Activated CD8-positive, alpha-beta T cell treated with anti-CD3 and anti-CD28 coated beads, Interleukin-2, amount 10 ng/mL, durations not matched to agents 7 days and 5 days (primary cell): ENCODE data around the gene EEF1AKMT4. TPM values are rescaled to one million over a fixed set of nuclear protein-coding genes. Genes with fewer than 3 reads are reported as not detected.

ENCODE experiments used
- ATAC-seq: fragments of 150-1000 bp; cut with Tn5 transposase; one replicate; pipeline ENCODE4 v1.10.0; 2021; ENCODE audit warnings: moderate library complexity
- CTCF ChIA-PET: fragments of 350-600 bp; sonication (Branson Sonifier 250); formaldehyde crosslinking; loops from one replicate; lab custom pipeline; 2021; ENCODE audit warnings: antibody characterized with exemption; lab: Charles Lee
- POLR2A ChIA-PET: fragments of 350-600 bp; sonication (Branson Sonifier 250); formaldehyde crosslinking; loops from one replicate; lab custom pipeline; 2021; ENCODE audit warnings: antibody characterized with exemption; lab: Charles Lee
- DNase-seq: peaks from one replicate; pipeline ENCODE4 v3.0.0-alpha.2; 2020
- H3K27ac Mint-ChIP-seq: one replicate; pipeline ENCODE4 v1.8.0; 2021; ENCODE audit warnings: mild to moderate bottlenecking, mixed read lengths
- H3K27me3 Mint-ChIP-seq: one replicate; pipeline ENCODE4 v1.8.0; 2021; ENCODE audit warnings: low read depth, mixed read lengths
- H3K36me3 Mint-ChIP-seq: one replicate; pipeline ENCODE4 v1.8.0; 2021; ENCODE audit warnings: low read depth, mixed read lengths
- H3K4me1 Mint-ChIP-seq: one replicate; pipeline ENCODE4 v1.8.0; 2021; ENCODE audit warnings: low read depth, mixed read lengths
- H3K4me3 Mint-ChIP-seq: one replicate; pipeline ENCODE4 v1.8.0; 2021; ENCODE audit warnings: mild to moderate bottlenecking, mixed read lengths
- H3K9me3 Mint-ChIP-seq: one replicate; pipeline ENCODE4 v1.8.0; 2022; ENCODE audit warnings: mixed read lengths; ENCODE audit not compliant: insufficient read depth
- total RNA-seq, 2 experiments: library from RNA; stranded (reverse); gene quantifications; one replicate each; pipeline ENCODE4 v1.2.3, GENCODE V29; 2021

Gene EEF1AKMT4
- total RNA-seq, 2 experiments from 2014 or later, result 4.5 to 4.7 TPM

DNA sequence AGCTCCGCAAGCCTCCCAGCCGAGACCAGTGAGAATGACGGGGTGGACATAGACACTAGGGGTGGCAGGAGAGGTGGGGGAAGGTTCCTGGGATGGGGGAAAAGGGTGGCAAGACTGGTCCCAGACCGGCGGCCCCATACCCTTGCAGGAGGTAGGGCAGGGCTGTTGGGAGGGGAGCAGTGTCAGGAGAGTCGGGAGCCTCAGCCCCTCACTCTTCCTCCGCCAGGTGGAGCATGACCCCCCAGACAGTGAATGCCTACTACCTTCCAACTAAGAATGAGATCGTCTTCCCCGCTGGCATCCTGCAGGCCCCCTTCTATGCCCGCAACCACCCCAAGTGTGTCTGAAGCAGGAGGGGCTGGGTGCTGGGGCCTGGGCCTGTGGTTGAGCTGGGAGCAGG, 40.9 kb downstream of the EEF1AKMT4 start:
- POLR2A ChIA-PET, result no interaction called here
- H3K4me3 Mint-ChIP-seq, result no peak overlapping the region
- CTCF ChIA-PET, result interaction anchor here (1.2 to 4.1 kb wide), 3 partner anchors 28 to 63 kb away, joined by 3 to 33 read pairs (median 3); no protein-coding TSS in a partner anchor

DNA sequence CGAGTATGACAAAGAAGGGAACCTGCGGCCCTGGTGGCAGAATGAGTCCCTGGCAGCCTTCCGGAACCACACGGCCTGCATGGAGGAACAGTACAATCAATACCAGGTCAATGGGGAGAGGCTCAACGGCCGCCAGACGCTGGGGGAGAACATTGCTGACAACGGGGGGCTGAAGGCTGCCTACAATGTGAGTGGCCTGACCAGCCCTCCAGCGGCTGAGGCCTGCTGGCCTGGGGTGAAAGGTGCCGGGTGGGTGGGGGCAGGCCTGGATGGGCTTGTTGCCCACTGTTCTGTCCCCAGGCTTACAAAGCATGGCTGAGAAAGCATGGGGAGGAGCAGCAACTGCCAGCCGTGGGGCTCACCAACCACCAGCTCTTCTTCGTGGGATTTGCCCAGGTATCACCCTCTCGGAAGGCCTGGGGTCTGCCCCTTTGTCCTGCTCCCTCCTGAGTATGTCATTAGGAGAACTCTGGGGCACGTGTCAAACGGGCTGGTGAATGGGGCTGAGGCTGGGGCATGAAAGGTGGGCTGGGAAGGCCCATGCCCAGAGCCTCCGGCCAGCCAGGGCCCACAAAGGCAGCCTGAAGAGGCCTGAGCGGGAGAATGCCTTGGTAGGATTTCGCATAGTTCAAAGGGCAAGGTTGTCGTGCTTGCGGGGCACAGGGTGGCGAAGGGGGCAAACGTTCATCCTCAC, 41.7 kb downstream of the EEF1AKMT4 start:
- Mint-ChIP-seq H3K4me3 (no peak overlapping the region), H3K27ac (no peak overlapping the region), H3K4me1 (peaks cover 2% of the 10 kb centered on the region), H3K27me3 (peaks cover 11% of the 10 kb centered on the region), H3K9me3 (no peaks in the 10 kb centered on the region), H3K36me3 (no peaks in the 10 kb centered on the region)
- DNase-seq (no peak), ATAC-seq (no peak)
- ChIA-PET POLR2A (no interaction called here), CTCF (interaction anchor here (1.3 to 4.1 kb wide), 3 partner anchors 38 to 64 kb away, joined by 3 to 33 read pairs (median 3); no protein-coding TSS in a partner anchor)

More for the DNA sequence above, 40.9 kb downstream of the EEF1AKMT4 start:
- Mint-ChIP-seq H3K27me3 (peaks cover 14% of the 10 kb centered on the region), H3K27ac (no peak overlapping the region), H3K4me1 (peaks cover 2% of the 10 kb centered on the region), H3K36me3 (no peaks in the 10 kb centered on the region), H3K9me3 (no peaks in the 10 kb centered on the region)
- ATAC-seq, result no peak
- DNase-seq, result no peak

DNA sequence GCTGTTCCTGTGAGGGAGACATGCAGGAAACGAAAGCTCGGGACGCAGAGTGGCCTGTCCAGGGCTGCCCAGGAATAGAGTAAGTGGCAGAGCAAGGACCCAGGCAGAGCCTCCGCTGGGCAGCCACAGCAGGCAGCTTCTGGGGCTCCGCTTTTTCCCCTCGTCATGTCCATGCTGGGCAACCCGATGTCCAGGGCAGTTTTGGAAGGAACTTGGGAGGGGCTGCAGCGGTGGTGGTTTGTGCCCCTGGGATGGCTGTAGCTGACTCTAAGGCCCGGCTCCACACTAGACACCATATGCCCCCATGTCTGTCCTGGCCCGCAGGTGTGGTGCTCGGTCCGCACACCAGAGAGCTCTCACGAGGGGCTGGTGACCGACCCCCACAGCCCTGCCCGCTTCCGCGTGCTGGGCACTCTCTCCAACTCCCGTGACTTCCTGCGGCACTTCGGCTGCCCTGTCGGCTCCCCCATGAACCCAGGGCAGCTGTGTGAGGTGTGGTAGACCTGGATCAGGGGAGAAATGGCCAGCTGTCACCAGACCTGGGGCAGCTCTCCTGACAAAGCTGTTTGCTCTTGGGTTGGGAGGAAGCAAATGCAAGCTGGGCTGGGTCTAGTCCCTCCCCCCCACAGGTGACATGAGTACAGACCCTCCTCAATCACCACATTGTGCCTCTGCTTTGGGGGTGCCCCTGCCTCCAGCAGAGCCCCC, 42.4 kb downstream of the EEF1AKMT4 start:
- H3K36me3 Mint-ChIP-seq, result no peaks in the 10 kb centered on the region
- peaks cover 10% of the 10 kb centered on the region for H3K27me3 Mint-ChIP-seq
- no peaks in the 10 kb centered on the region for H3K9me3 Mint-ChIP-seq
- H3K4me1 Mint-ChIP-seq, result peaks cover 2% of the 10 kb centered on the region
- no peak overlapping the region for H3K4me3 Mint-ChIP-seq
- no peak overlapping the region for H3K27ac Mint-ChIP-seq
- DNase-seq (no peak), ATAC-seq (no peak)
- ChIA-PET POLR2A (no interaction called here), CTCF (interaction anchor here (1.3 to 4.1 kb wide), 2 partner anchors 39 to 65 kb away, joined by 3 to 33 read pairs; no protein-coding TSS in a partner anchor)

DNA sequence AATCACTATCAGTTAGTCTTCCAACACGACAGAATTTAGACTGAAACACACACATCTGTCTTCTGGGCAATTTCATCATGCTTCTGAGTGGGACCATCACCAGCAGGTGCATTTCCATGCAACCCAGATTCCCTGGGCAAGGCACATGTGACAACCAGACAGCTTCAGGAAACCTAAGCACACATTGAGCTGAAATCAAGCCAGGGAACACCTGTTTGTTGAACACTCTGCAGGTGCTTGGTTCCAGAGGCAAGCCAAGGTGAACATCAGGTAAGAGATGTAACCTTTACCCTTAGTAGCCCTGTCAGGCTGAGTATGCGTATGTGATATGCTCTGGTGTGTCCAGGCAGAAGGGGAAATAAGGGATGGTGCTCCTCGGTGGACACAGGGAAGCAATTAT, 46.3 kb downstream of the EEF1AKMT4 start:
- Mint-ChIP-seq H3K36me3 (peaks cover 12% of the 10 kb centered on the region), H3K4me3 (no peak overlapping the region), H3K27me3 (peaks cover 11% of the 10 kb centered on the region), H3K27ac (no peak overlapping the region), H3K4me1 (peaks cover 21% of the 10 kb centered on the region), H3K9me3 (no peaks in the 10 kb centered on the region)
- POLR2A ChIA-PET, result no interaction called here
- ATAC-seq (no peak), DNase-seq (no peak)
- CTCF ChIA-PET, result interaction anchor here (1.4 to 3.6 kb wide), 2 partner anchors 68 to 411 kb away, joined by 3 to 11 read pairs; partner anchors contain the start of gene PARL

DNA sequence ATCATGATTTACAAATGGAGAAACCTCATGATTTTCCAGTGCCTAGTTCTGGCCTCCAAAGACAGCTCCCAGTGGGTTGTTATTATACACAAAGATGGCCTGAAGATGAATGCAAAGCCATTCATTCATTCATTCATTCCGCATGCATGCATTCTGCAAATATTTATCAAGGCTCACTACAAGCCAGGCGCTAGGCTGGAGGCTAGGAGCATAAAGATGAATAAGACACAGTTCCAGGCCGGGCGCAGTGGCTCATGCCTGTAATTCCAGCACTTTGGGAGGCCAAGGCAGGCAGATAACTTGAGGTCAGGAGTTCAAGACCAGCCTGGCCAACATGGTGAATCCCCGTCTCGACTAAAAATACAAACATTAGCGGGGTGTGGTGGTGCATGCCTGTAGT, 47.1 kb downstream of the EEF1AKMT4 start:
- ATAC-seq (no peak), DNase-seq (no peak)
- H3K27me3 Mint-ChIP-seq, result peaks cover 11% of the 10 kb centered on the region
- H3K36me3 Mint-ChIP-seq, result peaks cover 17% of the 10 kb centered on the region
- H3K27ac Mint-ChIP-seq, result no peak overlapping the region
- H3K4me1 Mint-ChIP-seq, result peaks cover 25% of the 10 kb centered on the region
- H3K4me3 Mint-ChIP-seq, result no peak overlapping the region
- H3K9me3 Mint-ChIP-seq, result no peaks in the 10 kb centered on the region
- ChIA-PET CTCF (no interaction called here), POLR2A (no interaction called here)

DNA sequence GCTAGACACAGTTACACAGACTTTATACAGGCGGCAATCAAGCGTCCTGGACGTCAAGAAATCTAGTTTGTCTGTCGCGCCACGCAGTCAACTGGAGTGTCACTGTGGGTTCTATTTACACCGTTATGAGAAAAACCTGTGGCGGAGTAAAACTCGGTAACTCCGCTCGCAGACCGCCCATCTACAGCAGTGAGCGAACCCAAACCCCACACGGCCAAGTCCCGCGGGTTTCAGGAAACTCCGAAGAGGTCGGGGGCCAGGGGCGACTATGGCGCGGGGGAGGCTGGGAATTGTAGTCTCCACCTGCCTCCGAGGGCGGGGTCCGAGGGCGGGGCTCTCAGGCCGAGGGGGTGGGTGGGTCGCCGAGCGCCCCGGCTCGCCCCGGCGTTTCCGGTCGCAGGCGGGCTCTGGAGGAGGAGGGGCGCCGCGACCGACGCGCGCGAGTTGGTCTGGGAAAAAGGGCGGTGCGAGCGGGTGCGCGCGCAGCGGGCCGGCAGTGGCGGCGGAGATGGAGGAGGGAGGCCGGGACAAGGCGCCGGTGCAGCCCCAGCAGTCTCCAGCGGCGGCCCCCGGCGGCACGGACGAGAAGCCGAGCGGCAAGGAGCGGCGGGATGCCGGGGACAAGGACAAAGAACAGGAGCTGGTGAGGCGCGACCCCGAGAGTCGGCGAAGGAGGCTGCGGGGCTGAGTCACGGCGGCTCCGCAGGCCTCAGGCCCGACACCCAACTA, 49.5 kb downstream of the EEF1AKMT4 start, which contains the start of gene PSMD2:
TSS of gene PSMD2 (plus strand) at position 483 of the 729 bp plus-strand sequence. CDS start at position 509, 26 bp downstream.
- ChIA-PET POLR2A (interaction anchor here (0.9 to 1.1 kb wide), 2 partner anchors 17 to 318 kb away, joined by 3 read pairs; no protein-coding TSS in a partner anchor), CTCF (no interaction called here)
- Mint-ChIP-seq H3K4me1 (peaks cover 27% of the 10 kb centered on the region), H3K27ac (peak within 1 kb of the TSS; percentile 87), H3K36me3 (peaks cover 39% of the 10 kb centered on the region), H3K27me3 (peaks cover 9% of the 10 kb centered on the region), H3K4me3 (peak within 1 kb of the TSS; percentile 95), H3K9me3 (no peaks in the 10 kb centered on the region)
- DNase-seq (peak; percentile 99), ATAC-seq (peak; percentile 97)

DNA sequence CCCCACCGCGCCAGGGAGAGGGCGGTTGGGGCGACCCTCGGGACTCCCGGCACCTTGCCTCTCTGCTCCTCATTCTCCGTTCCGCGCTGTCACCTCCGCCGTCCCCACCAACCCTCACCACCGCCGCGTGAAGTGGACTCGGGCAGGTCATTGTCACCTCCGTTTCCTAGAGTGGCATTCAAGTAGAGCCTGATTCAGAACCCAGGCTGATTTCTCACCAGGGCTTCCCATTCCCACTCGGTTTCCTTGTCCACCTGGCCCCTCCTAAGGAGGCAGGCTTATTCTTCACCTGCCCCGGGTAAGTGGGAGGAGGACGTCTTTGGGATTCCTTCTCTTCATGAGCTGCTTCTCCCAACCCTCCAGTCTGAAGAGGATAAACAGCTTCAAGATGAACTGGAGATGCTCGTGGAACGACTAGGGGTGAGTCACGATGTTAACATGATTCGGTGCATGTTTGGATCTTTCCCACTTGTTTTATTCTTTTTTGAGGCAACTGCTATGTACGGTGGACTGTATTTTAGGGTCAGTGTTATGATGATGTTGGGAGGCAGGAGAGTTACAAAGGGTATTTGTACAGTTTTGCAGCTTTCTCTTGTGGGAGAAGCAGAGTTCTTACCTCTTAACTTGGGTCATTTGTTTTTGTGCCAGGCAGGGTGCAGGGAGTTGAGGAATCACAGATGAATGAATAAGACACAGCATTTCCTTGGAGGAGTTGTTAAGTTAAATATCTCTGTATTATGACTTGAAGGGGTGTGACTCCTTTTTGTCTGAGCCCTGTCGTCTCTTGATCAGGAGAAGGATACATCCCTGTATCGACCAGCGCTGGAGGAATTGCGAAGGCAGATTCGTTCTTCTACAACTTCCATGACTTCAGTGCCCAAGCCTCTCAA, 50.3 kb downstream of the EEF1AKMT4 start:
- Mint-ChIP-seq H3K36me3 (peaks cover 46% of the 10 kb centered on the region), H3K9me3 (no peaks in the 10 kb centered on the region), H3K27ac (peak overlapping the region; percentile 87), H3K4me3 (peak overlapping the region; percentile 95), H3K4me1 (peaks cover 27% of the 10 kb centered on the region), H3K27me3 (peaks cover 7% of the 10 kb centered on the region)
- POLR2A ChIA-PET, result interaction anchor here (0.9 to 1.1 kb wide), 2 partner anchors 16 to 319 kb away, joined by 3 read pairs; no protein-coding TSS in a partner anchor
- CTCF ChIA-PET, result interaction anchor here (1.6 kb wide), 1 partner anchor 16 kb away, joined by 4 read pairs; no protein-coding TSS in a partner anchor
- ATAC-seq (no peak), DNase-seq (no peak)

DNA sequence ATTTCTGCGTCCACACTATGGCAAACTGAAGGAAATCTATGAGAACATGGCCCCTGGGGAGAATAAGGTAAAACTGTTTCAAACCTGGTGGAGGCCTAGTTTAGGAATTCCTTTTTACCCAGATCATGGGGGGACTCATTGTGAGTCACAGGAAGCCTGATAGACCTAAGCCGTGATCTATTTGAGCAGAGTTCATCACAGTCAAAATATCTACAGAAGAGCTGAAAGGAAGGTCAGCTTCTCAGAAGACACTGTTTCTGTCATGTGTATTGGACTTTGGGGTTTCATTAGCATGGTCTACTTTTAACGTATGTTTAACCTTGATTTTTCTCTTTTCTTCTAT, 50.9 kb downstream of the EEF1AKMT4 start:
- POLR2A ChIA-PET, result interaction anchor here (1.2 kb wide), 1 partner anchor 15 kb away, joined by 6 read pairs; no protein-coding TSS in a partner anchor
- Mint-ChIP-seq H3K9me3 (no peaks in the 10 kb centered on the region), H3K36me3 (peaks cover 49% of the 10 kb centered on the region), H3K27ac (no peak overlapping the region), H3K4me1 (peaks cover 27% of the 10 kb centered on the region), H3K4me3 (peak overlapping the region; percentile 95), H3K27me3 (peaks cover 3% of the 10 kb centered on the region)
- ATAC-seq, result no peak
- no peak for DNase-seq
- CTCF ChIA-PET, result interaction anchor here (1.6 kb wide), 1 partner anchor 16 kb away, joined by 4 read pairs; no protein-coding TSS in a partner anchor

DNA sequence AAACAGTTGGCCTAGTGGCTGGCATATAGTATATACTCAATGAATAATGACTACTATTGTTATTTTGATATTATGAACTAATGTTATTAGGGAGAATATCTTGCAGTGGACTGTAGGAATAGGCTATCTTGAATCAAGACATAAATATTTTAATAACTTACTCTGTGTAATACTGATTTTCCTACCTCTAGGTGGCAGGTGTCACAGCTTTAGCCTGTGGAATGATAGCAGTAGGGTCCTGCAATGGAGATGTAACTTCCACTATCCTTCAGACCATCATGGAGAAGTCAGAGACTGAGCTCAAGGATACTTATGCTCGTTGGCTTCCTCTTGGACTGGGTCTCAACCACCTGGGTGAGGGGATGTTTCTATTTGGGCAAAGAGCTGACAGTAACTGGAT, 56.1 kb downstream of the EEF1AKMT4 start:
- Mint-ChIP-seq H3K27ac (no peak overlapping the region), H3K36me3 (peaks cover 80% of the 10 kb centered on the region), H3K4me1 (peaks cover 8% of the 10 kb centered on the region), H3K9me3 (no peaks in the 10 kb centered on the region), H3K4me3 (no peak overlapping the region), H3K27me3 (no peaks in the 10 kb centered on the region)
- DNase-seq (no peak), ATAC-seq (peak; percentile 59)
- ChIA-PET POLR2A (interaction anchor here (1.1 kb wide), 1 partner anchor 10 kb away, joined by 6 read pairs; no protein-coding TSS in a partner anchor), CTCF (interaction anchor here (0.8 to 1.8 kb wide), 5 partner anchors 8 to 66 kb away, joined by 3 to 6 read pairs (median 4); no protein-coding TSS in a partner anchor)

DNA sequence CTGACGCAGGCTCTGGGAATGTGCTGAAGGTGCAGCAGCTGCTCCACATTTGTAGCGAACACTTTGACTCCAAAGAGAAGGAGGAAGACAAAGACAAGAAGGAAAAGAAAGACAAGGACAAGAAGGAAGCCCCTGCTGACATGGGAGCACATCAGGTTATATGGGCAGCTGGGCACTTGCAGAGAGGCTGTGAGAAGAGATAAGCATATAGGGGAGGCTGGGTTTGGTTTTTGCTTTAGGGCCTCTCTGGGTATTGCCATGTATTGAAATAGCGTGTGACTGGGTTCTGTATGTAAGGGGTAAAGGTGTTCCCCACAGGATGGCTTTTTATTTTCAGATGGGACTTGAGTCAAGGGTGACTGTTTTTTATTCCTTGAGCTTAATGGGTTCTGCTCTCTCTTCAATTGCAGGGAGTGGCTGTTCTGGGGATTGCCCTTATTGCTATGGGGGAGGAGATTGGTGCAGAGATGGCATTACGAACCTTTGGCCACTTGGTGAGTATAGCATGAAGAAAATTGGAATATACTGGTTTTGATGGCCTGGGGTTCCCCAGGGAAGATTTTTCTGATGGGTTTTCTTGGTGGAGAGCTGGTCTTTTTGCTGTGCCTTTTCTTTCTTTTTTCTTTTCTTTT, 57.0 kb downstream of the EEF1AKMT4 start:
- Mint-ChIP-seq H3K4me3 (no peak overlapping the region), H3K4me1 (peaks cover 3% of the 10 kb centered on the region), H3K27me3 (no peaks in the 10 kb centered on the region), H3K9me3 (no peaks in the 10 kb centered on the region), H3K36me3 (peaks cover 75% of the 10 kb centered on the region), H3K27ac (no peak overlapping the region)
- ATAC-seq, result no peak
- POLR2A ChIA-PET, result interaction anchor here (1.1 kb wide), 1 partner anchor 9 kb away, joined by 6 read pairs; no protein-coding TSS in a partner anchor
- no peak for DNase-seq
- CTCF ChIA-PET, result interaction anchor here (0.8 to 1.8 kb wide), 5 partner anchors 9 to 65 kb away, joined by 3 to 6 read pairs (median 4); no protein-coding TSS in a partner anchor
